GM18526 (cell line): ENCODE measurements around the gene CTXN1.

Experiments used
- POLR2A ChIP-seq: IDR thresholded peaks from 3 replicates; pipeline ENCODE4 v1.6.1; 2011; ENCODE audit not compliant: insufficient read length; ENCODE audit errors: extremely low read depth

Gene CTXN1

GRCh38 chr19:7926021-7926726, at the start of gene CTXN1:
TSS of gene CTXN1 (minus strand) at chr19:7926135. CDS start at chr19:7925538, 597 bp downstream.
- no peak for TF ChIP-seq POLR2A

- TF ChIP-seq POLR2A: no peak
Observed at GRCh38 chr19:7975037-7975436, 49.1 kb upstream of the CTXN1 start.

GRCh38 chr19:7973883-7974282, 47.9 kb upstream of the CTXN1 start:
- TF ChIP-seq POLR2A: no peak

GRCh38 chr19:7971553-7972520, 45.9 kb upstream of the CTXN1 start:
- TF ChIP-seq POLR2A: no peak

GRCh38 chr19:7970716-7971448, 44.9 kb upstream of the CTXN1 start:
- no peak for TF ChIP-seq POLR2A

GRCh38 chr19:7969555-7969939, 43.6 kb upstream of the CTXN1 start:
- TF ChIP-seq POLR2A: no peak

- TF ChIP-seq POLR2A: no peak
Observed at GRCh38 chr19:7968796-7969554, 43.0 kb upstream of the CTXN1 start.

- no peak for TF ChIP-seq POLR2A
Observed at GRCh38 chr19:7968008-7968795, 42.3 kb upstream of the CTXN1 start.

- no peak for TF ChIP-seq POLR2A
Observed at GRCh38 chr19:7965921-7966665, 40.2 kb upstream of the CTXN1 start.

- no peak for TF ChIP-seq POLR2A
Observed at GRCh38 chr19:7965259-7965841, 39.4 kb upstream of the CTXN1 start.

- TF ChIP-seq POLR2A: no peak
Observed at GRCh38 chr19:7963566-7963965, 37.6 kb upstream of the CTXN1 start.

- no peak for TF ChIP-seq POLR2A
Observed at GRCh38 chr19:7962644-7963268, 36.8 kb upstream of the CTXN1 start.

GRCh38 chr19:7961920-7962626, 36.1 kb upstream of the CTXN1 start:
- TF ChIP-seq POLR2A: no peak
